ENCODE results near the gene CCBE1.

Gene CCBE1

DNA sequence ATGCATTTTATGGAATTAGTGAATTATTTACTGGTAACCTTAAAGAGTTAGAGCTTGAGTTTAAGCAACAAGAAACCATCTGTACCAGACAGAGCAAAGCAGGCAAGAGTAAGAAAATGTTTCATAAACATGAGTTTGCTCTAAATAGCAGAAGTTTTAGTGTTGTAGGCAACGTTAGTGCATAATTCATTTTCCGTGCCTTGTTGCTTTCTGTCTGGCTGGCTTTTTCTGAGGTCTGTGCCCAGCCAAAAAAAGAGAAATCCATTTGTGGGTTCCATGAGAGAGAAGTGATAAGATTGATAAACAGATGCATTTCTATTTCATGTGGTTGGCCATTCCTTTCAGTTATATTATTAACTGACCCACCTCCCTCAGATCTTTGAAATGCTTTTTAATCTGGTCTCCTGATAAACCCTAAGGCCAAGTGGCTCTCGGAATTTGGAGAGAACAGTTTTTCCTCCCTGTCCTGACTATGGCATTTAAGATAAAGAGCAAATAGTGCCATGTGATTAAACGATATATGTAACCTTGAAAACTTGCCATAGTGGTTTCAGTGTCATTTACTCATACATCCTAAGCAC lies 198.6 kb downstream of the CCBE1 start:
- Histone ChIP-seq H3K36me3 (no peaks in the 10 kb centered on the region), H3K4me3 (ENCODE audit: low read depth, low read length) (no peak overlapping the region), H3K27me3 (no peaks in the 10 kb centered on the region), H3K9me3 (no peaks in the 10 kb centered on the region), H3K4me1 (peaks cover 13% of the 10 kb centered on the region)
- no peak for DNase-seq
- TF ChIP-seq CTCF (IDR thresholded peaks at IDR 0.05; ENCODE audit: low read depth, low read length) = no peak

DNA sequence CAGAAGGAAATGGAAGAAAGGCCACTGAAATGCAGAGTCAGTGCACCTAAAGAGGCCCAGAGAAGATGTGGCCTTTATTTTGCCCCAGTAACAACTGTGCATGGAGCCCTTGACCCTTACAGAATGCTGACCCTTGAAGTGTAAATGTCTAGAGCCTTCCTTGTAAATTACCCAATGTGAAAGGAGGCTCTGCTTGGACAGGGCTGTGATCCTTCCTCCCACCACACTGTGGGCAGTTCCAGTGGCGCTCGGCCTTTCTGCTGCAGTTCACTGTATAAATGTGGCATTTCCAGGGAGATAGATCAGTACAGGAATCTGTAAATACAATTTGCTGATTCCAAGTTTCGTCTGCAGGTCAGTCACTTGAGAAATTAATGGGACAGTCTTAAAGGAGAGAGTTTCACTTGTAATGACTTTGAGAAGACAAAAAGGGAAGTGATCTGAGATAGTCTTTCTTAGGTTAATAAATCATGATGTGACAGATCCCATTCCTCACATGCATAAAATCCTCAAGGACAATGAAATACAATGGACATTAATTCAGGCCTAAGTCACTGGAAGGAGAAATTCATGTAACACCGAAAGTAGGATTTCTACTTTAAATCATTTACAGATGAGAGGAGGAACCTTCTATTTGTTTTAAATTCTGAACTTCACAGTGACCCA lies 204.3 kb downstream of the CCBE1 start:
- TF ChIP-seq CTCF (IDR thresholded peaks at IDR 0.05; ENCODE audit: low read depth, low read length) = no peak
- H3K9me3 ChIP-seq = no peaks in the 10 kb centered on the region
- H3K36me3 ChIP-seq = no peaks in the 10 kb centered on the region
- no peaks in the 10 kb centered on the region for H3K27me3 ChIP-seq
- DNase-seq = no peak
- H3K4me3 ChIP-seq (ENCODE audit: low read depth, low read length) = no peak overlapping the region
- H3K4me1 ChIP-seq = no peaks in the 10 kb centered on the region

- H3K9me3 ChIP-seq = no peaks in the 10 kb centered on the region
- no peaks in the 10 kb centered on the region for H3K36me3 ChIP-seq
- H3K4me3 ChIP-seq (ENCODE audit: low read depth, low read length) = no peak overlapping the region
- H3K4me1 ChIP-seq = no peaks in the 10 kb centered on the region
- no peak for TF ChIP-seq CTCF (IDR thresholded peaks at IDR 0.05; ENCODE audit: low read depth, low read length)
- no peak for DNase-seq
- H3K27me3 ChIP-seq = no peaks in the 10 kb centered on the region
These were observed 208.3 kb downstream of the CCBE1 start for GRCh38 chr18:59488899-59489298.

- Histone ChIP-seq H3K4me3 (ENCODE audit: low read depth, low read length) (no peak overlapping the region), H3K36me3 (no peaks in the 10 kb centered on the region), H3K4me1 (no peaks in the 10 kb centered on the region), H3K9me3 (no peaks in the 10 kb centered on the region), H3K27me3 (no peaks in the 10 kb centered on the region)
- no peak for TF ChIP-seq CTCF (IDR thresholded peaks at IDR 0.05; ENCODE audit: low read depth, low read length)
- no peak for DNase-seq
These were observed 211.8 kb downstream of the CCBE1 start for GRCh38 chr18:59485382-59485781.

GRCh38 chr18:59484561-59485328 lies 212.5 kb downstream of the CCBE1 start:
- Histone ChIP-seq H3K36me3 (no peaks in the 10 kb centered on the region), H3K9me3 (no peaks in the 10 kb centered on the region), H3K27me3 (no peaks in the 10 kb centered on the region), H3K4me1 (no peaks in the 10 kb centered on the region), H3K4me3 (ENCODE audit: low read depth, low read length) (no peak overlapping the region)
- DNase-seq = no peak
- TF ChIP-seq CTCF (IDR thresholded peaks at IDR 0.05; ENCODE audit: low read depth, low read length) = no peak

- Histone ChIP-seq H3K4me3 (ENCODE audit: low read depth, low read length) (no peak overlapping the region), H3K9me3 (no peaks in the 10 kb centered on the region), H3K4me1 (peaks cover 5% of the 10 kb centered on the region; the same call in 1 of the 2 replicates), H3K36me3 (no peaks in the 10 kb centered on the region), H3K27me3 (no peaks in the 10 kb centered on the region)
- no peak for TF ChIP-seq CTCF (IDR thresholded peaks at IDR 0.05; ENCODE audit: low read depth, low read length)
- no peak for DNase-seq
These were observed 213.1 kb downstream of the CCBE1 start for GRCh38 chr18:59484131-59484530.
